Osteoblast (primary cell): ENCODE measurements around the gene PRELP. TPM values are rescaled to one million over a fixed set of nuclear protein-coding genes. Genes with fewer than 3 reads are reported as not detected.

ENCODE experiments used
- DNase-seq: peaks from one replicate; pipeline ENCODE4 v3.0.0; 2011; ENCODE audit warnings: low spot score, mixed read lengths; ENCODE audit not compliant: insufficient read length; ENCODE audit errors: missing footprints
- H2AFZ ChIP-seq: 2 replicates; pipeline ENCODE4 v1.6.0; 2011; ENCODE audit warnings: mild to moderate bottlenecking, low read length
- H3K27ac ChIP-seq: 2 replicates; pipeline ENCODE4 v1.5.1; 2011; ENCODE audit warnings: mild to moderate bottlenecking, low read depth, low read length, moderate library complexity
- H3K27me3 ChIP-seq: 2 replicates; pipeline ENCODE4 v1.6.0; 2012; ENCODE audit warnings: mild to moderate bottlenecking, control low read depth, inconsistent platforms, low read length, moderate library complexity; ENCODE audit not compliant: insufficient read depth
- H3K36me3 ChIP-seq: 2 replicates; pipeline ENCODE4 v1.5.1; 2011; ENCODE audit warnings: mild to moderate bottlenecking, low read length, control low read depth, moderate library complexity; ENCODE audit not compliant: insufficient read depth
- H3K4me1 ChIP-seq: 2 replicates; pipeline ENCODE4 v1.5.1; 2011; ENCODE audit warnings: mild to moderate bottlenecking, low read length, control low read depth, moderate library complexity; ENCODE audit not compliant: insufficient read depth
- H3K4me2 ChIP-seq: 2 replicates; pipeline ENCODE4 v1.6.0; 2011; ENCODE audit warnings: mild to moderate bottlenecking, low read length; ENCODE audit not compliant: insufficient read depth
- H3K4me3 ChIP-seq: fragments of 200-600 bp; sonication (generic); 3 replicates; pipeline ENCODE4 v1.5.1; 2012; ENCODE audit warnings: mild to moderate bottlenecking, low read length, inconsistent platforms; ENCODE audit not compliant: insufficient read depth
- H3K79me2 ChIP-seq: 2 replicates; pipeline ENCODE4 v1.6.0; 2012; ENCODE audit warnings: mild to moderate bottlenecking, low read length, control low read depth, inconsistent platforms; ENCODE audit not compliant: insufficient read depth
- H3K9me3 ChIP-seq: 2 replicates; pipeline ENCODE4 v1.5.1; 2011; ENCODE audit warnings: low read depth, low read length, control low read depth
- H4K20me1 ChIP-seq: 2 replicates; pipeline ENCODE4 v1.6.0; 2012; ENCODE audit warnings: mild to moderate bottlenecking, low read length, control low read depth; ENCODE audit not compliant: insufficient read depth
- CTCF ChIP-seq: IDR thresholded peaks from 2 replicates; pipeline ENCODE4 v1.5.1; 2011; ENCODE audit warnings: mild to moderate bottlenecking, low read depth, low read length, moderate library complexity; ENCODE audit errors: extremely low read depth
- total RNA-seq: library from RNA; depleted of rRNA; stranded (reverse); fragments of >200 nt; gene quantifications from 2 replicates; pipeline ENCODE4 v1.2.3, GENCODE V29; 2012

PRELP gene
- total RNA-seq, 1 donor = 0.36 TPM

GRCh38 chr1:203511513-203511912 is 35.9 kb downstream of the PRELP start:
- no peak overlapping the region for H2AFZ ChIP-seq
- H3K4me3 ChIP-seq = no peak overlapping the region
- no peaks in the 10 kb centered on the region for H4K20me1 ChIP-seq
- H3K9me3 ChIP-seq = no peaks in the 10 kb centered on the region
- H3K4me2 ChIP-seq = no peak overlapping the region
- no peak for DNase-seq
- H3K4me1 ChIP-seq = peaks cover 40% of the 10 kb centered on the region
- H3K27ac ChIP-seq = no peak overlapping the region
- no peaks in the 10 kb centered on the region for H3K27me3 ChIP-seq
- H3K79me2 ChIP-seq = no peaks in the 10 kb centered on the region
- TF ChIP-seq CTCF = no peak
- H3K36me3 ChIP-seq = no peaks in the 10 kb centered on the region

GRCh38 chr1:203511930-203512329 is 36.3 kb downstream of the PRELP start:
- H3K4me1 ChIP-seq = peaks cover 39% of the 10 kb centered on the region
- H4K20me1 ChIP-seq = no peaks in the 10 kb centered on the region
- peak overlapping the region; percentile 88 for H3K27ac ChIP-seq
- H3K36me3 ChIP-seq = no peaks in the 10 kb centered on the region
- H3K79me2 ChIP-seq = no peaks in the 10 kb centered on the region
- no peak for TF ChIP-seq CTCF
- no peaks in the 10 kb centered on the region for H3K27me3 ChIP-seq
- no peak overlapping the region for H3K4me3 ChIP-seq
- no peaks in the 10 kb centered on the region for H3K9me3 ChIP-seq
- DNase-seq = no peak
- no peak overlapping the region for H2AFZ ChIP-seq
- H3K4me2 ChIP-seq = no peak overlapping the region

GRCh38 chr1:203512517-203512847 is 36.9 kb downstream of the PRELP start:
- H3K36me3 ChIP-seq = no peaks in the 10 kb centered on the region
- H3K79me2 ChIP-seq = no peaks in the 10 kb centered on the region
- peak overlapping the region; percentile 33 for H2AFZ ChIP-seq
- no peaks in the 10 kb centered on the region for H3K9me3 ChIP-seq
- no peaks in the 10 kb centered on the region for H3K27me3 ChIP-seq
- DNase-seq = no peak
- peak overlapping the region; percentile 88 for H3K27ac ChIP-seq
- H3K4me1 ChIP-seq = peaks cover 33% of the 10 kb centered on the region
- TF ChIP-seq CTCF = no peak
- no peaks in the 10 kb centered on the region for H4K20me1 ChIP-seq
- H3K4me3 ChIP-seq = no peak overlapping the region
- peak overlapping the region; percentile 73 for H3K4me2 ChIP-seq

GRCh38 chr1:203512848-203513584 is 37.4 kb downstream of the PRELP start:
- no peak for TF ChIP-seq CTCF
- peak overlapping the region; percentile 27 for H3K4me3 ChIP-seq
- no peaks in the 10 kb centered on the region for H3K27me3 ChIP-seq
- H3K4me2 ChIP-seq = peak overlapping the region; percentile 73
- no peaks in the 10 kb centered on the region for H3K79me2 ChIP-seq
- no peaks in the 10 kb centered on the region for H4K20me1 ChIP-seq
- H2AFZ ChIP-seq = peak overlapping the region; percentile 33
- DNase-seq = peak; percentile 98
- H3K4me1 ChIP-seq = peaks cover 32% of the 10 kb centered on the region
- H3K27ac ChIP-seq = peak overlapping the region; percentile 88
- no peaks in the 10 kb centered on the region for H3K9me3 ChIP-seq
- H3K36me3 ChIP-seq = no peaks in the 10 kb centered on the region
